Parathyroid adenoma (tissue), 2 donors: ENCODE results near the gene YEATS2.

ENCODE experiments used
- H2AFZ ChIP-seq: fragments of 300-600 bp; sonication (generic); one replicate; pipeline ENCODE4 v1.7.0; 2017; ENCODE audit warnings: antibody characterized with exemption, mild to moderate bottlenecking
- H3K27ac ChIP-seq: fragments of 300-600 bp; sonication (generic); one replicate; pipeline ENCODE4 v1.7.0; 2017
- H3K27me3 ChIP-seq: fragments of 300-600 bp; sonication (generic); one replicate; pipeline ENCODE4 v1.7.0; 2017; ENCODE audit warnings: low read length; ENCODE audit not compliant: control insufficient read depth, insufficient read depth
- H3K36me3 ChIP-seq: fragments of 300-600 bp; sonication (generic); one replicate; pipeline ENCODE4 v1.7.0; 2017; ENCODE audit warnings: low read length; ENCODE audit not compliant: control insufficient read depth, insufficient read depth
- H3K4me1 ChIP-seq: fragments of 300-600 bp; sonication (generic); one replicate; pipeline ENCODE4 v1.7.0; 2017; ENCODE audit warnings: control low read depth
- H3K4me2 ChIP-seq: fragments of 300-600 bp; sonication (generic); one replicate; pipeline ENCODE4 v1.7.0; 2017; ENCODE audit warnings: low read length
- H3K4me3 ChIP-seq: fragments of 300-600 bp; sonication (generic); one replicate; pipeline ENCODE4 v1.7.0; 2017; ENCODE audit warnings: low read depth, low read length
- H3K79me2 ChIP-seq: fragments of 300-600 bp; sonication (generic); one replicate; pipeline ENCODE4 v1.7.0; 2017; ENCODE audit warnings: control low read depth
- H3K9ac ChIP-seq: fragments of 300-600 bp; sonication (generic); one replicate; pipeline ENCODE4 v1.7.0; 2017; ENCODE audit warnings: mild to moderate bottlenecking
- H3K9me3 ChIP-seq: fragments of 300-600 bp; sonication (generic); one replicate; pipeline ENCODE4 v1.7.0; 2017; ENCODE audit warnings: low read length; ENCODE audit not compliant: control insufficient read depth
- TF ChIP-seq, protein P1 (sequence below): fragments of 300-600 bp; sonication (generic); IDR thresholded peaks from one replicate; pipeline ENCODE4 v1.7.0; 2017; ENCODE audit warnings: antibody characterized with exemption, mild to moderate bottlenecking
- donor health status: primary hyperparathyroidism.

YEATS2 gene

GRCh38 chr3:183762304-183762703 is 64.7 kb downstream of the YEATS2 start:
- Histone ChIP-seq H3K9me3 (no peaks in the 10 kb centered on the region), H3K9ac (no peak overlapping the region), H3K36me3 (no peaks in the 10 kb centered on the region), H3K27ac (no peak overlapping the region), H3K4me1 (peaks cover 24% of the 10 kb centered on the region), H2AFZ (no peak overlapping the region), H3K79me2 (no peaks in the 10 kb centered on the region), H3K27me3 (no peaks in the 10 kb centered on the region), H3K4me2 (no peak overlapping the region), H3K4me3 (no peak overlapping the region)
- TF ChIP-seq, protein P1, sequence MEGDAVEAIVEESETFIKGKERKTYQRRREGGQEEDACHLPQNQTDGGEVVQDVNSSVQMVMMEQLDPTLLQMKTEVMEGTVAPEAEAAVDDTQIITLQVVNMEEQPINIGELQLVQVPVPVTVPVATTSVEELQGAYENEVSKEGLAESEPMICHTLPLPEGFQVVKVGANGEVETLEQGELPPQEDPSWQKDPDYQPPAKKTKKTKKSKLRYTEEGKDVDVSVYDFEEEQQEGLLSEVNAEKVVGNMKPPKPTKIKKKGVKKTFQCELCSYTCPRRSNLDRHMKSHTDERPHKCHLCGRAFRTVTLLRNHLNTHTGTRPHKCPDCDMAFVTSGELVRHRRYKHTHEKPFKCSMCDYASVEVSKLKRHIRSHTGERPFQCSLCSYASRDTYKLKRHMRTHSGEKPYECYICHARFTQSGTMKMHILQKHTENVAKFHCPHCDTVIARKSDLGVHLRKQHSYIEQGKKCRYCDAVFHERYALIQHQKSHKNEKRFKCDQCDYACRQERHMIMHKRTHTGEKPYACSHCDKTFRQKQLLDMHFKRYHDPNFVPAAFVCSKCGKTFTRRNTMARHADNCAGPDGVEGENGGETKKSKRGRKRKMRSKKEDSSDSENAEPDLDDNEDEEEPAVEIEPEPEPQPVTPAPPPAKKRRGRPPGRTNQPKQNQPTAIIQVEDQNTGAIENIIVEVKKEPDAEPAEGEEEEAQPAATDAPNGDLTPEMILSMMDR: no peak

GRCh38 chr3:183764847-183765731 is 67.5 kb downstream of the YEATS2 start:
- peak overlapping the region; percentile 3 for H2AFZ ChIP-seq
- peak overlapping the region; percentile 50 for H3K4me2 ChIP-seq
- no peaks in the 10 kb centered on the region for H3K9me3 ChIP-seq
- no peaks in the 10 kb centered on the region for H3K36me3 ChIP-seq
- H3K4me3 ChIP-seq: peak overlapping the region; percentile 6
- no peak overlapping the region for H3K9ac ChIP-seq
- H3K27me3 ChIP-seq: no peaks in the 10 kb centered on the region
- peak overlapping the region; percentile 79 for H3K27ac ChIP-seq
- H3K4me1 ChIP-seq: peaks cover 24% of the 10 kb centered on the region
- H3K79me2 ChIP-seq: no peaks in the 10 kb centered on the region
- TF ChIP-seq, protein P1: no peak

DNA sequence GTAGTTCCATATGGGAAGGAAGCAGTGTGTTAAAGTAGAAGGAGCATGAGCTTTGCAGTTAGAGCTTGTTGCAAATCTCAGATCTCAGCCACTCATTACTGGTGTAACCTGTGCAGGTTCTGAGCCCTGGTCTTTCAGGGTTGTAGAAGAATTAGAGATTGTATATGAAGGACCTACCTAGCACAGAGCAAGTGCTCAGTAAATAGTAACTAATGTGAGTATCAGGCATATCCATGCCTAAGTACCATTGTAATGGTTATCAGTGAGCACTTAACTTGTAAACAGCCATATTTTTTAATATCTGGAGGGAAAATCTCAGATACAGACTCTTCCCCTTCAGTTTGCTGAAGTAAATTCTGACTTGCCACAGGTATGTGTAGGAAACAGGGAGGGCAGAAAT is 68.5 kb downstream of the YEATS2 start:
- Histone ChIP-seq H3K9ac (no peak overlapping the region), H3K4me1 (peaks cover 24% of the 10 kb centered on the region), H3K27ac (peak overlapping the region; percentile 79), H2AFZ (no peak overlapping the region), H3K9me3 (no peaks in the 10 kb centered on the region), H3K79me2 (no peaks in the 10 kb centered on the region), H3K4me2 (peak overlapping the region; percentile 32), H3K4me3 (peak overlapping the region; percentile 25), H3K36me3 (no peaks in the 10 kb centered on the region), H3K27me3 (no peaks in the 10 kb centered on the region)
- TF ChIP-seq, protein P1: no peak

GRCh38 chr3:183766745-183767606 is 69.4 kb downstream of the YEATS2 start:
- Histone ChIP-seq H3K9me3 (no peaks in the 10 kb centered on the region), H3K4me3 (peak overlapping the region; percentile 5), H3K79me2 (no peaks in the 10 kb centered on the region), H3K4me1 (peaks cover 24% of the 10 kb centered on the region), H3K9ac (no peak overlapping the region), H3K4me2 (peak overlapping the region; percentile 32), H3K27ac (peak overlapping the region; percentile 79), H3K27me3 (no peaks in the 10 kb centered on the region), H3K36me3 (no peaks in the 10 kb centered on the region), H2AFZ (no peak overlapping the region)
- TF ChIP-seq, protein P1: peak; percentile 87
